ENCODE measurements around the gene S100A9. TPM values are rescaled to one million over a fixed set of nuclear protein-coding genes. Genes with fewer than 3 reads are reported as not detected.

The S100A9 gene
- total and polyA plus RNA-seq, 2 of the 4 experiments (the other 2 are of a cell fraction) = not detected

GRCh38 chr1:153312570-153313186 lies 45.0 kb upstream of the S100A9 start, which contains the start of gene PGLYRP3:
Gene PGLYRP3, minus strand, starts transcription at chr1:153312952. Its CDS starts 2,287 bp downstream, at chr1:153310665.
- Histone ChIP-seq H2AK5ac (ENCODE audit: low read depth, low read length) (no peak within 1 kb of the TSS), H3K4me3 (ENCODE audit: insufficient read depth, low read depth, low read length) (no peak within 1 kb of the TSS)
- CTCF ChIA-PET = no interaction called here

More at GRCh38 chr1:153312570-153313186, 45.0 kb upstream of the S100A9 start, which contains the start of gene PGLYRP3:
- no peak within 1 kb of the TSS for H3K27ac ChIP-seq (ENCODE audit: insufficient read depth, low read length)
- no peak within 1 kb of the TSS for H3K14ac ChIP-seq (replicated peaks; ENCODE audit: low read depth, low read length)
- H4K8ac ChIP-seq (ENCODE audit: low read depth in 2 of 2, low read length in 2 of 2) = no peak within 1 kb of the TSS
- no peak within 1 kb of the TSS for H2AFZ ChIP-seq (replicated peaks; ENCODE audit: low read length, poor library complexity)
- no peak within 1 kb of the TSS for H3K4ac ChIP-seq (ENCODE audit: low read depth, low read length)
- no peak within 1 kb of the TSS for H3K4me2 ChIP-seq (ENCODE audit: low read depth, low read length)
- H3K36me3 ChIP-seq (ENCODE audit: control insufficient read depth, insufficient read depth, low read length) = no peaks in the 10 kb centered on the region
- H3K18ac ChIP-seq (ENCODE audit: low read depth, low read length) = no peak within 1 kb of the TSS
- DNase-seq (no peak), ATAC-seq (ENCODE audit: low read depth) (no peak)
- H3K9ac ChIP-seq (ENCODE audit: low read depth, low read length) = no peak within 1 kb of the TSS
- intact Hi-C loops (cut with micrococcal nuclease) = no loop called here
- POLR2A ChIA-PET (ENCODE audit: unreplicated experiment) = no interaction called here
- no peak for TF ChIP-seq MAFK (IDR thresholded peaks at IDR 0.05; ENCODE audit: low read depth, low read length)
- TF ChIP-seq RAD21 (IDR thresholded peaks at IDR 0.05; ENCODE audit: low read length) = no peak
- no peak for TF ChIP-seq MAZ (IDR thresholded peaks at IDR 0.05; ENCODE audit: borderline replicate concordance, low read depth, low read length)
- no peak for TF ChIP-seq NFE2L2 (IDR thresholded peaks at IDR 0.05; ENCODE audit: low read depth, low read length)
- TF ChIP-seq, protein P1, sequence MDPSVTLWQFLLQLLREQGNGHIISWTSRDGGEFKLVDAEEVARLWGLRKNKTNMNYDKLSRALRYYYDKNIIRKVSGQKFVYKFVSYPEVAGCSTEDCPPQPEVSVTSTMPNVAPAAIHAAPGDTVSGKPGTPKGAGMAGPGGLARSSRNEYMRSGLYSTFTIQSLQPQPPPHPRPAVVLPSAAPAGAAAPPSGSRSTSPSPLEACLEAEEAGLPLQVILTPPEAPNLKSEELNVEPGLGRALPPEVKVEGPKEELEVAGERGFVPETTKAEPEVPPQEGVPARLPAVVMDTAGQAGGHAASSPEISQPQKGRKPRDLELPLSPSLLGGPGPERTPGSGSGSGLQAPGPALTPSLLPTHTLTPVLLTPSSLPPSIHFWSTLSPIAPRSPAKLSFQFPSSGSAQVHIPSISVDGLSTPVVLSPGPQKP (IDR thresholded peaks at IDR 0.05; ENCODE audit: borderline replicate concordance, low read depth, low read length) = no peak
- no peak for TF ChIP-seq MXI1 (IDR thresholded peaks at IDR 0.05; ENCODE audit: borderline replicate concordance, low read depth, low read length)
- no peak for TF ChIP-seq CTCF (conservative IDR thresholded peaks at IDR 0.05; ENCODE audit: low read depth, low read length)
- H2BK15ac ChIP-seq (ENCODE audit: low read depth, low read length) = no peak within 1 kb of the TSS
- no peaks in the 10 kb centered on the region for H3K4me1 ChIP-seq (ENCODE audit: control insufficient read depth, insufficient read depth, low read length)
- no peaks in the 10 kb centered on the region for H3K9me1 ChIP-seq (ENCODE audit: insufficient read depth, low read length)
- H3K9me3 ChIP-seq (ENCODE audit: control insufficient read depth, insufficient read depth, low read length) = no peaks in the 10 kb centered on the region
- H2BK20ac ChIP-seq (ENCODE audit: low read depth, low read length) = no peak within 1 kb of the TSS
- H3K79me1 ChIP-seq (ENCODE audit: low read depth in 1 of 2, low read length in 2 of 2) = no peaks in the 10 kb centered on the region
- BruUV-seq (replicated peaks) = no TSS peak
- dilution Hi-C loops (cut with HindIII; ENCODE audit: low sequenced_read_pairs, unreplicated experiment) = no loop called here
- H2BK5ac ChIP-seq (ENCODE audit: low read depth, low read length, poor library complexity, severe bottlenecking) = no peak within 1 kb of the TSS
- H2AK9ac ChIP-seq (replicated peaks; ENCODE audit: low read depth, low read length, poor library complexity) = no peak within 1 kb of the TSS
- in situ Hi-C loops (cut with MboI; ENCODE audit: low sequenced_read_pairs) = no loop called here
- no peak within 1 kb of the TSS for H4K91ac ChIP-seq (ENCODE audit: insufficient read depth, low read depth, low read length)
- no peaks in the 10 kb centered on the region for H3K27me3 ChIP-seq (ENCODE audit: control insufficient read depth, insufficient read depth, low read length)
- no peaks in the 10 kb centered on the region for H4K20me1 ChIP-seq (ENCODE audit: insufficient read depth, low read length)
- WGBS, 2 experiments (ENCODE audit: extremely low coverage in 2 of 2, insufficient read length in 1 of 2) = no CpG with 5 or more reads among the region's 4 CpGs
- no peak within 1 kb of the TSS for H3K56ac ChIP-seq (ENCODE audit: extremely low read depth, insufficient read depth, low read length)
- no peak within 1 kb of the TSS for H4K5ac ChIP-seq (ENCODE audit: low read depth, low read length)
- H2BK120ac ChIP-seq (ENCODE audit: low read depth, low read length) = no peak within 1 kb of the TSS
- H3K23ac ChIP-seq (ENCODE audit: low read depth, low read length) = no peak within 1 kb of the TSS
